Ovary (tissue), 9 donors: ENCODE results near the gene HOXB1. TPM values are rescaled to one million over a fixed set of nuclear protein-coding genes. Genes with fewer than 3 reads are reported as not detected.
A peak's percentile ranks its signal among the peaks of the same experiment; 100 is the strongest.

Experiments
- DNase-seq, 5 donors: peaks; one replicate each; pipeline ENCODE4 v3.0.0-alpha.2; 2019 to 2020
- H3K27ac ChIP-seq, 2 donors: fragments of 200-600 bp; one replicate each; pipeline versions ENCODE4 v1.5.1 to v1.8.0; 2019 to 2022
- H3K27me3 ChIP-seq: fragments of 200-600 bp; one replicate; pipeline ENCODE4 v1.8.0; 2022
- H3K36me3 ChIP-seq: fragments of 200-600 bp; sonication (generic); one replicate; pipeline ENCODE4 v1.5.1; 2019
- H3K4me1 ChIP-seq: one replicate; pipeline ENCODE4 v1.8.1; 2013; ENCODE audit warnings: mild to moderate bottlenecking, moderate library complexity; ENCODE audit not compliant: insufficient read depth
- H3K4me3 ChIP-seq: fragments of 200-600 bp; sonication (generic); one replicate; pipeline ENCODE4 v1.5.1; 2017
- H3K9me3 ChIP-seq, 2 donors: fragments of 200-600 bp in 1 of 2; sonication (generic) in 1 of 2; one replicate each; pipeline versions ENCODE4 v1.5.1 to v1.8.1; 2013 to 2019; ENCODE audit warnings: mild to moderate bottlenecking in 1 of 2, moderate library complexity in 1 of 2
- CTCF ChIP-seq, 3 donors: fragments of 450-650 bp in 2 of 3; fragments of 200-600 bp in 1 of 3; IDR thresholded peaks; one replicate each; pipeline versions ENCODE4 v1.5.1 to v1.8.0; 2016 to 2022; ENCODE audit warnings: antibody characterized with exemption in 3 of 3, mild to moderate bottlenecking in 1 of 3
- EP300 ChIP-seq: sonication (generic); formaldehyde crosslinking; IDR thresholded peaks from one replicate; pipeline ENCODE4 v1.6.1; 2017; ENCODE audit warnings: antibody characterized with exemption
- POLR2A ChIP-seq: fragments of 450-650 bp; IDR thresholded peaks from one replicate; pipeline ENCODE4 v1.6.1; 2017; ENCODE audit warnings: antibody characterized with exemption, mild to moderate bottlenecking, moderate library complexity
- WGBS, 3 donors: extraction: QIAGEN DNeasy Blood & Tissue Kit in 1 of 3; methylation state at CpG; one replicate each; pipeline versions ENCODE4 v1.1.5 to v1.1.7; 2013 to 2017; 5-methylcytosine and 5-hydroxymethylcytosine counted together
- intact Hi-C, 4 donors: fragments of 100-400 bp; cut with DNase I; formaldehyde crosslinking; loops; one replicate each; pipeline versions ENCODE4 v1.11.0 to v1.15.1; 2022 to 2023
- polyA plus RNA-seq, 2 donors: library from polyadenylated mRNA; stranded (reverse); fragments of 200-250 nt in 1 of 2; fragments of 350-450 nt in 1 of 2; fragmentation: Illumina TruSeq in 1 of 2; extraction: RNeasy Lipid Tissue Mini Kit (QIAGEN cat#74804) in 1 of 2; gene quantifications; one replicate each; pipeline ENCODE4 v1.2.3, GENCODE V29; 2013 to 2014
- total RNA-seq, 7 donors: library from RNA; depleted of rRNA in 2 of 7; stranded (reverse); fragments of >200 nt in 2 of 7; fragmentation: NEBNext Ultra II Directional in 3 of 7; extraction: Animal tissue kit (Norgen Biotek cat#: 25700) in 3 of 7; gene quantifications; one replicate each; pipeline versions ENCODE4 v1.1.0 to v1.2.4, GENCODE V29; 2016 to 2023
- donor health status: DM: no; HTN: no; CAD: no; lungs with moderate emphysema.
- donor health status: DM: no; HTN: no; CAD: no.
- donor health status: Bipolar disorder and iron deficiency.
- donor health status: DM: yes; HTN: yes; CAD: no.
- donor health status: DM: no; HTN: no; CAD: no.
- donor health status: DM: yes; HTN: yes; CAD: no.

Gene HOXB1
- total and polyA plus RNA-seq, 9 donors, result not detected

- peak overlapping the region in 1 of 2 donors; percentile 42 for H3K27ac ChIP-seq
- H3K27me3 ChIP-seq, result no peaks in the 10 kb centered on the region
- TF ChIP-seq CTCF (IDR thresholded peaks at IDR 0.05), result no peak
- TF ChIP-seq EP300, result no peak
- no peak for TF ChIP-seq POLR2A
- DNase-seq, result no peak
- H3K9me3 ChIP-seq, result no peaks in the 10 kb centered on the region
- H3K4me3 ChIP-seq, result peak overlapping the region; percentile 54
- H3K4me1 ChIP-seq, result no peaks in the 10 kb centered on the region
- WGBS, 3 donors, result 26 to 31% (median 31%) methylated on average over 27 of the region's 27 CpGs
- intact Hi-C loops, result no loop called here
- H3K36me3 ChIP-seq, result no peaks in the 10 kb centered on the region
Measured at GRCh38 chr17:48542114-48542656, 11.4 kb upstream of the HOXB1 start.

GRCh38 chr17:48541577-48542113 is 10.8 kb upstream of the HOXB1 start:
- H3K36me3 ChIP-seq, result no peaks in the 10 kb centered on the region
- DNase-seq, result peak in 2 of 5 donors; percentile 10 to 26
- H3K9me3 ChIP-seq, result no peaks in the 10 kb centered on the region
- TF ChIP-seq EP300 (no peak), CTCF (IDR thresholded peaks at IDR 0.05) (no peak), POLR2A (no peak)
- intact Hi-C loops, result no loop called here
- peak overlapping the region in 1 of 2 donors; percentile 42 for H3K27ac ChIP-seq
- peak overlapping the region; percentile 54 for H3K4me3 ChIP-seq
- WGBS, 3 donors, result 4 to 5% (median 4%) methylated on average over 33 to 36 of the region's 36 CpGs
- H3K27me3 ChIP-seq, result no peaks in the 10 kb centered on the region
- H3K4me1 ChIP-seq, result no peaks in the 10 kb centered on the region

- TF ChIP-seq CTCF (IDR thresholded peaks at IDR 0.05), result no peak
- no peak for TF ChIP-seq POLR2A
- TF ChIP-seq EP300, result no peak
- no peaks in the 10 kb centered on the region for H3K27me3 ChIP-seq
- H3K4me3 ChIP-seq, result peak overlapping the region; percentile 54
- no peaks in the 10 kb centered on the region for H3K4me1 ChIP-seq
- 40 to 48% (median 45%) methylated on average over 12 of the region's 12 CpGs for WGBS, 3 donors
- no peaks in the 10 kb centered on the region for H3K9me3 ChIP-seq
- no peak for DNase-seq
- H3K27ac ChIP-seq, result no peak overlapping the region
- intact Hi-C loops, result no loop called here
- no peaks in the 10 kb centered on the region for H3K36me3 ChIP-seq
Measured at GRCh38 chr17:48541036-48541576, 10.3 kb upstream of the HOXB1 start.

- no peak for TF ChIP-seq EP300
- no peak for TF ChIP-seq CTCF (IDR thresholded peaks at IDR 0.05)
- TF ChIP-seq POLR2A, result no peak
- intact Hi-C loops, result no loop called here
- 91 to 100% (median 100%) methylated on average over 1 of the region's 1 CpG for WGBS, 3 donors
- H3K4me1 ChIP-seq, result no peaks in the 10 kb centered on the region
- no peaks in the 10 kb centered on the region for H3K9me3 ChIP-seq
- no peaks in the 10 kb centered on the region for H3K36me3 ChIP-seq
- no peak for DNase-seq
- H3K27ac ChIP-seq, result no peak overlapping the region
- H3K4me3 ChIP-seq, result no peak overlapping the region
- no peaks in the 10 kb centered on the region for H3K27me3 ChIP-seq
Measured at GRCh38 chr17:48540213-48540612, 9.4 kb upstream of the HOXB1 start.
